GM19351 (cell line): ENCODE results near the gene CERS1.
"Not testable (repeated sequence)": the region's sequence is repeated elsewhere in the genome, so short reads cannot be mapped to it uniquely, and the experiment has no call there.

Source experiments
- ATAC-seq: cut with Tn5 transposase; IDR thresholded peaks from one replicate; pipeline ENCODE4 v1.9.1; 2021; ENCODE audit warnings: mild to moderate bottlenecking, moderate library complexity; ENCODE audit not compliant: unreplicated experiment

The CERS1 gene

GRCh38 chr19:18919900-18920214, 23.9 kb upstream of the CERS1 start:
- no peak for ATAC-seq

DNA sequence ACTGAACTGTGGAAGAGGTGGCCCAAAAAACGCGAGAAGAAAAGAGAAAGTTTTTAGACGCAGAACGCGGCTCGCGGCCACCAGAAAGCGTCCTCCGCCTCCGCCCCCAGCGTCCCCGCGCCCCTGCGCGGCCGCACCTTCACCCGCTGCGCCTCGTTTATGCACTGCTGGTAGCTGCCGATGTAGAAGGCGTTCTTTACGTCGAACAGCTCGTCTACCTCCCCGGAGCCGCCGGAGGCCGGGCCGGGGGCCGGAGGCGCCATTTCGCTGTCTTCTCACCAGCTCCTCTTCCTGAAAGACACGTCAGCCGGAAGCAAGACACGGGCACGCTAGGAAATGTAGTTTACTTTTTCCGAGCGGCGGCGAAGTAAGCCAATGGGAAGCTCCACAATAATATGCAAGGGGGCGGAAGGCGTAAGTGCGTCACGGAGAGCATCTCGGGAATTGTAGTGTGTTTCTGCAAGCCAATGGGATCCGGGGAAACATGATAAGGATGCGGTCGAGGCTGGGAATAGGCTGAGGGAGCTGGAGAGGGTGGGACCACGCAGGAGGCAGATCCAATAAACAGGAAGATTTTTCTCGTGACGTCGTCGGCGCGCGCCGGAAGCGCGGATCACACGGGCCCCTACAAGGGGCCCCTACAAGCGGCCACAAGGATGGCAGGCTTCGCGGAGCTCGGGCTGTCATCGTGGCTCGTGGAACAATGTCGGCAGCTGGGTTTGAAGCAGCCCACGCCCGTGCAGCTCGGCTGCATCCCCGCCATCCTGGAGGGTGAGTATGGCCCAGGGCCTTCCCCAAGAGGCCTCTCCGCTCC, 23.3 kb upstream of the CERS1 start, which contains the start of the genes COPE and DDX49:
Gene COPE, minus strand, starts transcription at position 302 of the 814 bp plus-strand sequence. Its CDS starts 39 bp downstream, at position 263.
Gene DDX49, plus strand, starts transcription at position 630 of the 814 bp plus-strand sequence. Its CDS starts 27 bp downstream, at position 657.
- ATAC-seq: peak; percentile 92

- not testable (repeated sequence) for ATAC-seq
These were observed 21.6 kb upstream of the CERS1 start for GRCh38 chr19:18917593-18917992.

- ATAC-seq: no peak
These were observed 19.7 kb upstream of the CERS1 start for GRCh38 chr19:18915639-18916038.

GRCh38 chr19:18913466-18913865, 17.5 kb upstream of the CERS1 start:
- ATAC-seq: no peak

- no peak for ATAC-seq
These were observed 17.0 kb upstream of the CERS1 start for GRCh38 chr19:18912933-18913332.

GRCh38 chr19:18910801-18911436, 15.0 kb upstream of the CERS1 start:
- ATAC-seq: no peak

- ATAC-seq: no peak
These were observed 14.1 kb upstream of the CERS1 start for GRCh38 chr19:18910010-18910409.

DNA sequence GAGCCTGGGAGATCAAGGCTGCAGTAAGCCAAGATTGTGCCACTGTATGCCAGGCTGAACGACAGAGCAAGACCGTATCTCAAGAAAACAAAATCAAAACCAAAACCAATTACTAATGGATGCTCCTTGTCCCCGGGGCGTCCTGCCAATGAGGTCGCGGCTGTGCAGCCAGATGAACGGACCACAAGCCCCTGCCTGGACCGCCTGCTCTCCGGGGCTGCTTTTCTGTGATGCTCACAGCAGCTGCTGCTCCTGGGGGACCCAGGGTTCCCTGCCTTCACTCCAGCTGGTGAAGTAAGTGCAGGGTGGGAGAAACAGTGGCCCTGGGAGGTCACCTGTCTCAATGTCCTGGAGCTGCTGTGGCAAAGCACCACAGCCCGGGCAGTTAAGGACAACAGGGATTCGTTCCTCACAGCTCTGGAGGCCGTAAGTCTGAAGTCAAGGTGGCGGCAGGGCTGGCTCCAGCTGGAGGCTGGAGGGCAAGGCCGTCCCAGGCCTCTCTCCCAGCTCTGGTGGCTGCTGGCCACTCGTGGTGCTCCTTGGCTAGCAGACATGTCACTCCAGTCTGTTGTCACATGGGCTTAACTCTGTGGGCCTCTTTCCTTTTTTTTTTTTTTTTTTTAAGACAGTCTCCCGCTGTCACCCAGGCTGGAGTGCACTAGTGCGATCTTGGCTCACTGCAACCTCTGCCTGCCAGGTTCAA, 13.1 kb upstream of the CERS1 start:
- no peak for ATAC-seq

DNA sequence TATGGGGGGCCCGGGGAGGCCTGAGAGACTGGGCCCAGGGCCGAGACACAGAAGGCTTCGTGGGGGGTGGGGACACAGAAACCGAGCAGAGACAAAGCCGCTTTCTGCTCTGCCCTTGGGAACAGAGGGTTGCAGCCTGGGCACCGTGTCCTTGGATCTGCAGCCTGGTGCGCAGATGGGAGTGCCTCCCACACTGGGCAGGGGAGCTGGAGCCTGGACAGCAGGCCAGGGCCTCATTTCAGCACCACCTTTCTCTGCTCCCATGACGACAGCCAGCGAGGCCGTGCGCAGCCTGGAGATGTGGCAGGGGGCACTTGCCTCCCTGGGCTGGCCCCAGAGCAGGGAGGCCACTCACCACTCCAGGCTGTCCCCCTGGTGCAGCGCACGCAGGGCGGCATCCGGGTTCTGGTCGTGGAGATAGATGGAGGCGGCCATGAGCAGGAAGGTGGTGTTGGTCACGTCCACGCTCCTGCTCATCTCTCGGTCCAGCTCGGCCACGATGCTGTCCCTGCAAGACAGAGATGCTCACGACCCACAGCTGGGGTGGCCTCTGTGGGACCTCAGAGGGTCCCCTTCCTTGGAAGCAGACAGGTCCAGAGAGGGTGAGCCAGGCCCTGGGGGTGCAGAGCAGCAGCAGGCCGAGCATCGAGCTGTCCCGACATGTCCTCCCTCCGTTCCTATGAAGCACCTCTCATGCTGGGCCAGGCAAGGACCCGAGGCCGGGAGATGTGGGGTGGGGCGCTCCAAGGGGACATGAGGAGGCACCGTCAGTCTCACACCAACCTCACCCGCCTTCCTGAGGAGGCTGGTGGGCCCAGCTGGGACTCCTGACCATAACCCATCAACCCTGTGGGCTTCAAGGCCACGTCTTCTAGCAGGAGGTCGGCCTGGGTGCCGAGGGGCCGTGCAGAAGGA, 10.9 kb upstream of the CERS1 start:
- ATAC-seq: no peak

DNA sequence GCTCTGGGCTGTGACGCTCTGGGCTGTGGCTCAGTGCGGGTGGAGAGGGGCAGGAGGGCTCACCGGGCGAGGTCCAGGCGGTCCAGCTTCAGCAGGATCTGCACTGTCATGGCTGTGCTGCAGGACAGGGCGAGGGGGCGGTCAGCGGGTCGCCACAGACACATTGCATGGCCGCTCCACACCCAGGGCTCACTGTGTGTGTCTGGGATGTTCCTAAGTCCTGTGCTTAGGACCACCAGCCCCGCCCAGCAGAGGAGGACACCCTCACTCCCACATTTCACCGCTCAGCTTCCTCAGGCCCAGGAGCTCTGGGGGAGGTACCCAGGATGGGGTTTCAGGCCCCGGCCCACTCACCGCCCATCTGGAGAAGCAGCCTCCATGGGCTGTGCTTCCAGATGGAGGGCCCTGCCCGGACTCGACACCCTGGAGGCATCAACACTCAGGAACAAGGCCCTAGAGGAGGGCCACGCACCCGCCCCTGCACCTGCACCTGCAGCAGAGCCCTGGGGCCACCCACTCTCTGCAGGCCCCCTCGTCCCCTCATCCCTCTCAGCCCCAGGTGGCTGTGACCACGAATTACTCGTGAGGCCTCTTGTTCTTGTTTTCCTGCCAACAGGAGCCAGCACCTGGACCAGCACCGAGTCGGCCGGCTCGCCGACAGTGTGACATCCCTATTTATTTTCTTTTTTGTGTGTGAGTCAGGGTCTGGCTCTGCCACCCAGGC, 9.7 kb upstream of the CERS1 start:
- no peak for ATAC-seq

- no peak for ATAC-seq
These were observed 9.1 kb upstream of the CERS1 start for GRCh38 chr19:18905058-18905456.

DNA sequence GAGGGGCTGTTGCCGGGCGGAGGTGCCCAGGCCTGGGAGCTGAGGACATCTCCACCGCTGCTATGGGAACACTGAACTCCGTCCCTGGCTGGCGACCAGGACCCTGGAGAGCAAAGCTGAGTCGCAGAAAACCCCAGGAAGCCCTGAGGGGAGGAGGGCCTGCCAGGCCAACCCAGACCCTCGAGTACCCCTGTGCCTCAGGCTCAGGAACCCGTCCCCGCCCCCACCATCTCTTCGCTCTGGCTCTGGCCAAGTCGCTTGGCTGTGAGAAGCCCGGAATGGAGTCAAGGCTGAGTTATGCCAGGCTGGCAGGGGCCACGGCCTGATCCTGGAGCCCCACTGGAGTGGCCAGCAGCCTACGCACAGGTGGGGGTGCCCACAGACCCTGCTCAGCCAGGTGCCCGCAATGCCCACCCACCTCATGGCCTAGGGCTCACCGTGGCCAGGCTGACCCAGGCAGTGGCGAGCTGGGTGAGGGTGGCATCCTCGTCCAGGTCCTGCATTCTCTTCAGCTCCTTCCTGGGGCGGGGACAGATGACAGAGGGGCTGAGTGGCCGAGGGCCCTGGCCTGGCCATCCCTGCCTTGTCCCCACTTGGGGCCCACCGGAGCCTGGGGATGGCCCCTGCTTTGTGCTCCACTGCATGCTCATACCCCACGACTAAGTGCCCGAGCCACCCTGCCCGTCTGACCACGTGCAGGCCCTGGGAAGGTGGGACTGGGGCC, 8.5 kb upstream of the CERS1 start:
- no peak for ATAC-seq

- no peak for ATAC-seq
These were observed 7.4 kb upstream of the CERS1 start for GRCh38 chr19:18903156-18904037.

DNA sequence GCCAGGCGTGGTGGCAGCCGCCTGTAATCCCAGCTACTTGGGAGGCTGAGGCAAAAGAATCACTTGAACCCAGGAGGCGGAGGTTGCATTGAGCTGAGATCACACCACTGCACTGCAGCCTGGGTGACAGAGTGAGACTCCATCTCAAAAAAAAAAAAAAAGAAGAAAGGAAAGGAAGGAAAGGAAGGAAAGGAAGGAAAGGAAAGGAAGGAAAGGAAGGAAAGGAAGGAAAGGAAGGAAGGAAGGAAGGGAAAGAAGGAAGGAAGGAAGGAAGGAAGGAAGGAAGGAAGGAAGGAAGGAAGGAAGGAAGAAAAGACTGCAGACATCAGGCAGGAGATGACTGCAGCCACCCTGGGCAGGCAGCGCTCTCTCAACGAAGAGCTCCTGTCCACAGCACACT, 6.6 kb upstream of the CERS1 start:
- ATAC-seq: not testable (repeated sequence)

GRCh38 chr19:18901491-18901890, 5.5 kb upstream of the CERS1 start:
- no peak for ATAC-seq

GRCh38 chr19:18900700-18901481, 4.9 kb upstream of the CERS1 start:
- no peak for ATAC-seq
